GM13977 (cell line): ENCODE results near the gene BLM.
"Not testable (repeated sequence)": the region's sequence is repeated elsewhere in the genome, so short reads cannot be mapped to it uniquely, and the experiment has no call there.

Experiments used
- DNase-seq: peaks from one replicate; pipeline ENCODE4 v3.0.0; 2012; ENCODE audit warnings: low spot score
- in situ Hi-C: fragments of 300-500 bp; cut with MboI; formaldehyde crosslinking; loops from one replicate; pipeline ENCODE4 v1.12.0; 2022; ENCODE audit warnings: low sequenced_read_pairs, low pct_unique_long_range_greater_than_20kb, mixed read lengths, inconsistent platforms; ENCODE audit not compliant: unreplicated experiment
- TF ChIP-seq, protein P1 (sequence below): IDR thresholded peaks from 2 replicates; pipeline ENCODE4 v1.5.1; 2012; ENCODE audit warnings: mild to moderate bottlenecking, control low read depth; ENCODE audit not compliant: insufficient read depth; ENCODE audit errors: extremely low read depth, missing control alignments

BLM gene

GRCh38 chr15:90718232-90718631, 1.1 kb downstream of the BLM start:
- DNase-seq: no peak
- TF ChIP-seq, protein P1, sequence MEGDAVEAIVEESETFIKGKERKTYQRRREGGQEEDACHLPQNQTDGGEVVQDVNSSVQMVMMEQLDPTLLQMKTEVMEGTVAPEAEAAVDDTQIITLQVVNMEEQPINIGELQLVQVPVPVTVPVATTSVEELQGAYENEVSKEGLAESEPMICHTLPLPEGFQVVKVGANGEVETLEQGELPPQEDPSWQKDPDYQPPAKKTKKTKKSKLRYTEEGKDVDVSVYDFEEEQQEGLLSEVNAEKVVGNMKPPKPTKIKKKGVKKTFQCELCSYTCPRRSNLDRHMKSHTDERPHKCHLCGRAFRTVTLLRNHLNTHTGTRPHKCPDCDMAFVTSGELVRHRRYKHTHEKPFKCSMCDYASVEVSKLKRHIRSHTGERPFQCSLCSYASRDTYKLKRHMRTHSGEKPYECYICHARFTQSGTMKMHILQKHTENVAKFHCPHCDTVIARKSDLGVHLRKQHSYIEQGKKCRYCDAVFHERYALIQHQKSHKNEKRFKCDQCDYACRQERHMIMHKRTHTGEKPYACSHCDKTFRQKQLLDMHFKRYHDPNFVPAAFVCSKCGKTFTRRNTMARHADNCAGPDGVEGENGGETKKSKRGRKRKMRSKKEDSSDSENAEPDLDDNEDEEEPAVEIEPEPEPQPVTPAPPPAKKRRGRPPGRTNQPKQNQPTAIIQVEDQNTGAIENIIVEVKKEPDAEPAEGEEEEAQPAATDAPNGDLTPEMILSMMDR: no peak
- in situ Hi-C loops: no loop called here

DNA sequence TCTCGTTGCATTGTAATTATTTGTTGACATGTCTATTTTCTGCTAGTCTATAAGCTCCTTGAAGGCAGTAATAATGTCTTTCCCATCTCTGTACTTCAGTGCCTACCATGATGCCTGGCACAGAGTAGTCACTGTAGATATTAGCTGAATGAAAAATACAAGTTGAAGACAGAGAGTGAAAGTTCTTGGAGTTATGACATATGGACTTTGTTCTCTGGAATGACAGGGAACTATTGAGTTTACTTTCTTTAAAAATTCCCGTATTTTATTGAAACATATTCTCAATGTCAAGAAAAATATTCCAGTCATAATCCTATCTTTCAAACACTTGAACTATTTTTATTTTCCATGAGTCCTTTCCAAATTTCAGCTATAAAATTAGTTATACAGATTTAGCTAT, 3.0 kb downstream of the BLM start:
- in situ Hi-C loops: no loop called here

GRCh38 chr15:90729261-90729660, 12.1 kb downstream of the BLM start:
- DNase-seq: no peak
- in situ Hi-C loops: no loop called here
- TF ChIP-seq, protein P1: no peak

More for the DNA sequence above, 3.0 kb downstream of the BLM start:
- no peak for DNase-seq
- TF ChIP-seq, protein P1: no peak

DNA sequence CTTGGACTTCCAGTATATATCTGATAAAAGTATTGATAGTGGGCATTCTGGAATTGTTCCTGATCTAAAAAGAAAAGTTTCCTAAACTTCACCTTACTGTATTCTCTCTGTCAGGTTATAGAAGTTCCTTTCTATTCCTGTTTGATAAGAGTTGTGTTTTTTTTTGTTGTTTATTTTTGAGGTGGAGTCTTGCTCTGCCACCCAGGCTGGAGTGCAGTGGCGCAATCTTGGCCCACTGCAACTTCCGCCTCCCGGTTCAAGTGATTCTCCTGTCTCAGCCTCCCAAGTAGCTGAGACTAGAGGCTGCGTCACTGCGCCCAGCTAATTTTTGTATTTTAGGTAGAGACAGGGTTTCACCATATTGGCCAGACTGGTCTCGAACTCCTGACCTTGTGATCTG, 13.1 kb downstream of the BLM start:
- in situ Hi-C loops: no loop called here
- TF ChIP-seq, protein P1: no peak
- DNase-seq: no peak

DNA sequence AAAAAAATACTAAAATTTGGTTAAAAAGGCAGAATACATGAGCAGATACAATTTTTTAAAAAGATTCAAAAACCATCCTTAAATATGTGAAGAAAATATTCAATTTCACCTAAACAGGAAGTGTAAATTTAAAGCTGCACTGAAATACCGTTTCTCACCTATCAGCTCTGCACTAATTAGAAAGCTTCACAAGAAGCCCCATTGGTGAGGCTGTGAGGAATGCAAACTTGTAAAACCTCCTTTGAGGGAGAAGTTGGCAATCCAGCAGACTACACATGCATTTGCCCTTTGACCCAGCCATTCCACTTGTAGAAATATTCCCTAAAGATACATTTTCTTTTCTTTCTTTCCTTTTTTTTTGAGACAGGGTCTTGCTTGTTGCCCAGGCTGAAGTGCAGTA, 18.8 kb downstream of the BLM start:
- in situ Hi-C loops: no loop called here
- no peak for DNase-seq
- TF ChIP-seq, protein P1: no peak

DNA sequence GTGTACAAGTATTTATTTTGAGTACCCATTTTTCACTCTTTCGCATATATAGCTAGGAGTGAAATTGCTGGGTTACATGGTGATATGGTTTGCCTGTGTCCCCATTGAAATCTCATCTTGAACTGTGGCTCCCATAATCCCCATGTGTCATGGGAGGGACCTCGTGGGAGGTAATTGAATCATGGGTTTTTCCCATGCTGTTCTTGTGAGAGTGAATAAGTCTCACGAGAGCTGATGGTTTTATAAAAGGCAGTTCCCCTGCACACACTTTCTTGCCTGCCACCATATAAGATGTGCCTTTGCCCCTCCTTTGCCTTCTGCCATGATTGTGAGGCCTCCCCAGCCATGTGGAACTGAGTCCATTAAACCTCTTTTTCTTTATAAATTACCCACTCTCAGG, 23.4 kb downstream of the BLM start:
- in situ Hi-C loops, DNase-seq: not testable (repeated sequence)

DNA sequence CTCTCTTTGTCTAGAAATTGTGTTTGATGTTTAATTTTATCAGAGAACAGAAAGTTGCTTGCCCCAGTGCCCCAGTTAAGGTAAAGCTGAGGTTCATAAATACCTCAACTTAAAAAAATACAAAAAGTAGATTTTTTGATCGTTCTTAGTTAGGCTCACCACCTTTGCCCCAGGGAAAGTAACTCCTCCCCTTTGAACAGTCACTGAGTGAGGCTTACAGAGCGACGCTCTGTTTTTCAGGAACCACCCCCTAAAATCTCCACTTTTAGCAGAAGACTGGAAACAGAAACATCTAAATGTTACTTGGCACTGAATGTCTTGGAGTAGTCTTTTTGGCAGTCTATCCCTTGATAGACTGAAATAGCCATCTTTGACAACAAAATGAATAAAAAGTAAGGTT, 24.9 kb downstream of the BLM start:
- TF ChIP-seq, protein P1: no peak
- in situ Hi-C loops: no loop called here
- DNase-seq: no peak
